ENCODE data around the gene NKX6-2.
"Not testable (repeated sequence)": the region's sequence is repeated elsewhere in the genome, so short reads cannot be mapped to it uniquely, and the experiment has no call there.

The NKX6-2 gene

DNA sequence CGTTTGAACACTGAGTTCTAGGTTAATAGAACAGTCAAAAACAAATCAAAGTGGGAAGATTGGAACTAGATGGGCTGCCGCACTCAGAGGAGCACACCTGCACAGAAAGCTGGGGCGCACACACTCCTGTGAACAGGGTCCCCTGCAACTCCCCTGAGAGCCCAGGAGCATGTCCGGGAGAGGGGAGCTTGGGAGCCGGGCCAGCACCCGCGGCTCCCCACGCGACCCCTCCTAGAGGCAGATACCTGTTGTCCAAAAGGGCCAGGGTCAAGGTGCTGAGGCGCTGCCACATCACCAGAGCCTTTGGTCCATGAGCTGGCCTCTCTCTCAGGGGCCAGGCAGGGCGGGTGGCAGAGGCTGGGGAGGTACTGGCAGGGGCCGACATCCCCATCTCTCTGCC, 5.6 kb downstream of the NKX6-2 start:
- DNase-seq (ENCODE audit: low read depth): no peak

DNA sequence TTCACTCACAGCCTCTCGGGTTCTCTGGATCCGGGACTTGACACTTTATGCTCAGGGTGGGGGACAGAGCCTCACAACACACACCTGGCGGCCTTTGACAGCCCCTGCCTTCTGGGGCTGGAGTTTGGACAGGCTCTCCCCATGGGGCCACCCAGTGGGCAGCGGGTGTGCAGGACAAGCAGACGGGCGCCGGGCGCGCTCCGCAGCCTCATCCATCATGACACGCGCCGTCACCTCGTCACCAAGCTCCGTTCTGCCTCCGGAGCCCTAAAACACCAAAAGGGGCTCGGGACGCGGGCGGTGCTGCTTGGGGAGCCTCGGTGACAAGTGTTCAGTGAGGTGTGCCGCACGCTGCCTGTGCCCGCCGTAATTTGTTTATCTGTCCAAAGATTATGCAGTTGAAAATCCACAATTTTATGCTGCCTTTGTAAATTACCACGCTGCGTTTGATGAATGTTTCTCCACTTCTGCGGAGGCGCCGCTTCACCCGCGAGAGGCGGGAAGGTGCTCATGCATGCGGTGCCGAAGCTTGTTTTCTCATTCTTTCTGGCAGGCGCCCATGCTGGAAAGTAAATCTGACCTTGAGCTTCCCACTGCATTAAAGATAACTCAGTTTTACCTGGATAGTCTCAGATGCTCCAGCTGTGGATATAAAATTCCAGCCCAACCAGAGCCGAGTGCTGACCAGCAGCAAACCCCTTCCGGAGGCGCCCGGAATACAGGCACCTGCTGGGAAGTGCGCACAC, 6.2 kb downstream of the NKX6-2 start:
- no peak for DNase-seq (ENCODE audit: low read depth)

- DNase-seq (ENCODE audit: low read depth): no peak
These were observed 8.5 kb downstream of the NKX6-2 start for GRCh38 chr10:132777441-132777840.

DNA sequence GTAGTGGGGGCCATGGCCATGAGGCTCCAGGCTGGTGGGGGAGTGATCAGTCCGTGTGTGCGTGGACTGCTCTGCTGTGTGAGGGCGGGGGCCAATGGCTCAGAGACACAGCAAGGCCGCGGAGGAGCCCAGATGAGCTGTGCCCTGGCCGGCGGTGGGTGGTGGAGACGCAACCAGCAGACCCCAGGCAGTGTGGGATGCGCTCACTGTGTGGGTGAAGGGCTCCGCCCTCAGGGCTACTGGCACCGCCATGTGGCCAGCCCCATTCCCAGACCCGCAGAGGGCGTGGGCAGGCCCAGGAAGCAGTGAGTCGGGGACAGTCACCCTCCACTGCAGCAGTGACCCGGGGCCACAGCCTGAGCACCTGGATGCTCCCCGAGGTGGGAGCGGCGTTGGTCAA, 9.1 kb downstream of the NKX6-2 start:
- DNase-seq (ENCODE audit: low read depth): no peak

GRCh38 chr10:132776186-132776585, 9.8 kb downstream of the NKX6-2 start:
- DNase-seq (ENCODE audit: low read depth): no peak

- DNase-seq (ENCODE audit: low read depth): no peak
These were observed 10.8 kb downstream of the NKX6-2 start for GRCh38 chr10:132774902-132775863.

GRCh38 chr10:132774181-132774901, 11.6 kb downstream of the NKX6-2 start:
- no peak for DNase-seq (ENCODE audit: low read depth)

GRCh38 chr10:132772816-132773215, 13.1 kb downstream of the NKX6-2 start:
- not testable (repeated sequence) for DNase-seq (ENCODE audit: low read depth)

GRCh38 chr10:132770061-132771021, 15.6 kb downstream of the NKX6-2 start:
- no peak for DNase-seq (ENCODE audit: low read depth)

DNA sequence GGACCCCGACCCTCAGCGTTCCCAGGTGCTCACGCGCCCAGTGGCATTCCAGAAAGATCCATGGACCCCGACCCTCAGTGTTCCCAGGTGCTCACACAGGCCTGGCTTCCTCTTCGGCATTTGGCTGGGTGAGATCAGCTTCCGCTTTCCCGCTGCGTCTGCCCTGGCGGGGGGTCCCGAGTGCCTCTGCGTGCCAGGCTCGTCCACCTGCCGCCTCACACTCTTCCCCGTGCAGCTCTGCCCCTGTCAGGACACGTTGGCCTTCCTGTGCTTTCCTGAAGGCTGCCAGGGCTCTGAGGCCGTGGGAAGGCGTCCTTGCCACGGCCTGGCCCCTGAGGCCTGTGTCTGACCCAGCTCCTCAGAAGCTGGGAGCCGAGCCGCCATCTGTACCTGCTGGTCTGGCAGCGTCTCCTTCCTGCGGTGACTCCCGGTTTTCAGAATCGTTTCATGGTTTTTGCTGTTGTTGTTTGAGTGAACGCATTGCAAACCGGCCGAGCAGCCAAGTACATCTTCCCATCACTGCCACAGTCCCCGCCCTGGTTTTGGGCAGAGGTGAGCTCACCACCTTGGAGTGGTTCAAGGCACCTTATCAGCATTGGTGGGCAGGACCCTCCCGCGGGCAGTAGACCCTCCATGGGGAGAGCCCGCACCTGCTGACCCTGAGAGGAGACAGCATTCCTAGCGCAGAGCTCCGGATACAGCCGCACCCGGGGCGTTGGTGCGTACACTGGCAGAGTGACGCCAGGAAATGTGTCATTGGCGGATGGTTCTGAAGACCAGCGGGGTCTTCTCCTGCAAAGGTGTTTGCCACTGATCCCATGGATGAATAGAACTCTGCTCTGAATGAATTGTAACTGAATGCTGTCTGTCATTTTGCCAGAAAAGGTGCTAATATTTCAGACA, 17.4 kb downstream of the NKX6-2 start:
- DNase-seq (ENCODE audit: low read depth): no peak

DNA sequence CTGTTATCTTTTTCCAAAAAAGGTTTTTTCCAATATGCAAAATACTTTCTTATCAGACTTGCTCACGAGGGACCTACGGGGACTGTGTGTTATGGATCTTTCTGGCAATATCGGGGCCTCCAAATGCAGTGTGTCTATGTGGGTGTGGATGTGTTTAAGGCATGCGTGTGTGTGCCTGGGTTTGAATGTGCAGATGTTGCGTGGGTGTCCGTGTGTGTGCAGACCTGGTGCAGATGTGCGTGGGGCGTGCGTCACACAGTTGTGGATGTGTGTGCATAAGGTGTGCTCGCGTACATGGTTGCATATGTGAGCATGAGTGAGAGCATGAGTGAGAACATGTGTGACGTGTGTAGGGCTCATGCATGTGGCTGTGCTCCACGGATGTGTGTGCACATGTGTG, 19.7 kb downstream of the NKX6-2 start:
- DNase-seq (ENCODE audit: low read depth): no peak

DNA sequence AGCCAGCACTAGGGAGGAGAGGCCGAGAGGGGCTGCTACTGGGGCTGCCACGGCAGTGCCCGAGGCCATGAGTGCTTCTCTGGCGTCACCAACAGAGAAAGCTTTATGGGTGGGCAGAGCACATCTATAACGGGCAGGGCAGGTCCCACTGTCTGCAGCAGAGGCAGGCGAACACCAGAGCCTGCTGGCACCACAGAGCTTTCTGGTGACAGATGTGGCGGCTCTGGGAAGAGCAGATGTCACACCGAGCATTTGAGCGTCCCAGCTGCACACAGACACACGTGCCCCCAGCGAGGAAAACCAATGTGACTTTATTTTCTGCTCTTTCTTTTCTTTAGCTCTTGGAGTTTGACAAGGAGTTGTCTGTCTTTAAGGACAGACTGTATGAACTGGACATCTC, 20.5 kb downstream of the NKX6-2 start:
- DNase-seq (ENCODE audit: low read depth): no peak

- DNase-seq (ENCODE audit: low read depth): no peak
These were observed 21.8 kb downstream of the NKX6-2 start for GRCh38 chr10:132764108-132764507.

DNA sequence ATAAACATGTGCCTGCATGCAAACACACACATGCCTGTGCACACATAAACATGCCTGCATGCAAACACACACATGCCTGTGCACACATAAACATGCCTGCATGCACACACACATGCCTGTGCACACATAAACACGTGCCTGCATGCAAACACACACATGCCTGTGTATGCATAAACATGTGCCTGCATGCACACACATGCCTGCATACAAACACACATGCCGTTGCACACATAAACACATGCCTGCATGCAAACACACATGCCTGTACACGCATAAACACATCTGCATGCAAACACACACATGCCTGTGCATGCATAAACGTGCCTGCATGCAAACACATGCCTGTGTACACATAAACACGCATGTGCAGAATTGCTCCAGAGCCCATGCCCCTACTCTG, 22.4 kb downstream of the NKX6-2 start:
- DNase-seq (ENCODE audit: low read depth): no peak

GRCh38 chr10:132762267-132762666, 23.7 kb downstream of the NKX6-2 start:
- DNase-seq (ENCODE audit: low read depth): no peak

DNA sequence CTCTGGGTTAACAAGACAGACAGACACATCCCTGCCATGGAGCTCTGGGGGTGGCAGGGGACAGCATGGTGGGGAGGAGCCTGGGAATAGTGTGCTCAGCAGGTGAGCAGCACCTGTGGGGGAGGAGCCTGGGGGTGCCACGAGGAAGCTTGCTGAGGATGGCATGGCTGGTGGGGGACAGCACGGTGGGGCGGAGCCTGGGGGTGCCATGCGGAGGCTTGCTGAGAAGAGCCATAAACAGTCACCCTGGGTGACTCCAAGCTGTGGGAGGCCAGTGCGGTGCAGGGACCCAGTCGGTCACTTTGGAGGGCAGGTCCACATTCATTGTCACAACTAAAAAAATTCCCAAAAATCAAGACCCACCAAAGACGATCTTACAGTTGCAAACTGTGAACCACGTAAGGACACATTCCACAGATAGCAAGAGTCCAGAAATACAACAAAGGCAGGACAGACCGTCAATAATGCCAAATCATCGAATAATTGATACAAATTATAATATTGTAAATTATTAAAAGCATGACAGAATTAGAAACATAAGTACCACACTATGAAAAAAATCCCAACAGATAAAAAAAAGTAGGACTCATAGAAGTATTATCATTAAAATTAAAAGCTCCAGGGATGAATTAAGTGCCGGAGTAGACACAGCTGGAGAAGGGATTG, 24.4 kb downstream of the NKX6-2 start:
- no peak for DNase-seq (ENCODE audit: low read depth)

DNA sequence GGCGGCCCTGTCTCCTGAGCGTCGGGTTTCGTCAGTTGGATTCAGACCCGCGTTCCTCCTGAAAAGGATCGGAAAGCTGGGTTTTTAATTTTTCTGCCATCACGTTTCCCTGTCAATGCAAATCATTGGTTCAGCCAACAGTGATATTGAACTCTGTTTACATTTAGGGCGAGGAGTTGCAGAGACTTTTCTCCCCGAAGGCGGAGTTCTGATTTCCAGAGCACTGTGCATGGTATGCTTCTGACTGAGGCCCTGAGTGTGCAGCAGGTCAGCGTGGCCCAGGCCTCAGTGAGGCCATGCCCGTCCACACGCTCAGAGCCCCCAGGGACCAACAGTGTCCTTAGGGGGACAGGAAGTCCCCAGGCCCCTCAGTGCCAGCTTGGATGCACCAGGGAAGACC, 27.1 kb downstream of the NKX6-2 start:
- DNase-seq (ENCODE audit: low read depth): no peak

- no peak for DNase-seq (ENCODE audit: low read depth)
These were observed 28.8 kb downstream of the NKX6-2 start for GRCh38 chr10:132757171-132757570.

- no peak for DNase-seq (ENCODE audit: low read depth)
These were observed 29.4 kb downstream of the NKX6-2 start for GRCh38 chr10:132756591-132756990.
